CD4-positive, alpha-beta T cell (primary cell): ENCODE results near the gene RAET1G. TPM values are rescaled to one million over a fixed set of nuclear protein-coding genes. Genes with fewer than 3 reads are reported as not detected.
A peak's percentile ranks its signal among the peaks of the same experiment; 100 is the strongest.
"Not testable (repeated sequence)": the region's sequence is repeated elsewhere in the genome, so short reads cannot be mapped to it uniquely, and the experiment has no call there.

ENCODE experiments used
- ATAC-seq: fragments of 200-7000 bp; cut with Tn5 transposase; one replicate; pipeline ENCODE4 v1.10.0; 2022; ENCODE audit warnings: mild to moderate bottlenecking; ENCODE audit not compliant: poor library complexity
- CTCF ChIA-PET: fragments of 350-600 bp; sonication (Branson Sonifier 250); formaldehyde crosslinking; loops from one replicate; lab custom pipeline; 2021; ENCODE audit warnings: antibody characterized with exemption, inconsistent platforms; lab: Charles Lee
- POLR2A ChIA-PET: fragments of 350-600 bp; sonication (Branson Sonifier 250); formaldehyde crosslinking; loops from one replicate; lab custom pipeline; 2021; ENCODE audit warnings: antibody characterized with exemption, inconsistent platforms; lab: Charles Lee
- DNase-seq, 14 experiments: peaks; one replicate each; pipeline ENCODE4 v3.0.0-alpha.2; 2013 to 2020; ENCODE audit warnings: mixed read lengths in 2 of 14
- H3K27ac ChIP-seq, 2 donors: one replicate each; pipeline versions ENCODE4 v1.5.1 to v1.7.0; 2013; ENCODE audit warnings: low read length in 2 of 2, low read depth in 1 of 2, mild to moderate bottlenecking in 1 of 2
- H3K27me3 ChIP-seq, 2 experiments: 1 replicate in 1 of 2; 2 replicates in 1 of 2; pipeline versions ENCODE4 v1.6.1 to v1.7.0; 2013; ENCODE audit warnings: low read length in 2 of 2, control low read depth in 1 of 2, mild to moderate bottlenecking in 1 of 2, moderate library complexity in 1 of 2; ENCODE audit not compliant: insufficient read depth in 2 of 2, control insufficient read depth in 1 of 2
- H3K36me3 ChIP-seq: one replicate; pipeline ENCODE4 v1.6.1; 2013; ENCODE audit warnings: low read length, control low read depth; ENCODE audit not compliant: insufficient read depth
- H3K4me1 ChIP-seq: one replicate; pipeline ENCODE4 v1.6.1; 2013; ENCODE audit warnings: low read length, control low read depth; ENCODE audit not compliant: insufficient read depth
- H3K4me3 ChIP-seq: one replicate; pipeline ENCODE4 v1.5.1; 2013; ENCODE audit warnings: mild to moderate bottlenecking, low read length, moderate library complexity
- H3K9me3 ChIP-seq, 2 experiments: 1 replicate in 1 of 2; 2 replicates in 1 of 2; pipeline versions ENCODE4 v1.6.1 to v1.7.0; 2013; ENCODE audit warnings: low read length in 2 of 2, mild to moderate bottlenecking in 2 of 2, control low read depth in 1 of 2, moderate library complexity in 1 of 2; ENCODE audit not compliant: control insufficient read depth in 1 of 2, insufficient read depth in 1 of 2
- H3K27ac Mint-ChIP-seq: one replicate; pipeline ENCODE4 v1.8.0; 2020; ENCODE audit warnings: mixed read lengths
- H3K27me3 Mint-ChIP-seq: one replicate; pipeline ENCODE4 v1.8.0; 2021; ENCODE audit warnings: mixed read lengths
- H3K36me3 Mint-ChIP-seq: one replicate; pipeline ENCODE4 v1.8.0; 2021; ENCODE audit warnings: low read depth, mixed read lengths
- H3K4me1 Mint-ChIP-seq: one replicate; pipeline ENCODE4 v1.8.0; 2021; ENCODE audit warnings: low read depth, mixed read lengths
- H3K4me3 Mint-ChIP-seq: one replicate; pipeline ENCODE4 v1.8.0; 2020; ENCODE audit warnings: mild to moderate bottlenecking, mixed read lengths
- H3K9me3 Mint-ChIP-seq: one replicate; pipeline ENCODE4 v1.8.0; 2020; ENCODE audit warnings: mixed read lengths
- CTCF ChIP-seq: fragments of 200-600 bp; IDR thresholded peaks from one replicate; pipeline ENCODE4 v1.8.0; 2022; ENCODE audit warnings: antibody characterized with exemption, mild to moderate bottlenecking
- intact Hi-C, 2 experiments: fragments of 100-400 bp; cut with DNase I in 1 of 2; cut with micrococcal nuclease in 1 of 2; formaldehyde crosslinking; loops; one replicate each; pipeline versions ENCODE4 v1.15.1 to v1.9.0; 2023 to 2025; cut with DNase I, micrococcal nuclease
- polyA plus RNA-seq, 2 donors: library from polyadenylated mRNA; unstranded; fragments of 120-200 nt; gene quantifications; one replicate each; pipeline ENCODE4 v1.2.1, GENCODE V29; 2013
- total RNA-seq, 174 experiments: library from RNA in 2 of 174; stranded (reverse) in 2 of 174; gene quantifications; one replicate each; pipeline ENCODE4 v1.2.3 and lab custom pipeline; 2021 to 2026

The RAET1G gene
- total RNA-seq, result not detected
- not detected for polyA plus RNA-seq (2013, experiment 1 of 2)
- polyA plus RNA-seq (2013, experiment 2 of 2), result not detected
- total RNA-seq (lab: John Stamatoyannopoulos, UW), result 0 to 0.40 (median 0) reads per million in 172 experiments

GRCh38 chr6:149922642-149923326 is at the start of gene RAET1G:
RAET1G (minus strand) TSS chr6:149923121; CDS start chr6:149923010, 111 bp downstream.
- H3K9me3 Mint-ChIP-seq, result no peaks in the 10 kb centered on the region
- peaks cover 27% of the 10 kb centered on the region for H3K4me1 Mint-ChIP-seq
- no peaks in the 10 kb centered on the region for H3K36me3 Mint-ChIP-seq
- peak; percentile 68 to 89 (median 80) for DNase-seq
- intact Hi-C loops, result loop anchor here (10.0 kb wide), 1 partner anchor 198 kb away; no protein-coding TSS in a partner anchor
- TF ChIP-seq CTCF, result no peak
- H3K27ac ChIP-seq, result no peak within 1 kb of the TSS
- peak within 1 kb of the TSS; percentile 77 for H3K4me3 Mint-ChIP-seq
- POLR2A ChIA-PET, result no interaction called here
- CTCF ChIA-PET, result no interaction called here
- peaks cover 88% of the 10 kb centered on the region for H3K27me3 Mint-ChIP-seq
- peak within 1 kb of the TSS; percentile 57 for H3K4me3 ChIP-seq
- peaks cover 0 to 20% of the 10 kb centered on the region in 2 experiments for H3K9me3 ChIP-seq
- H3K36me3 ChIP-seq, result no peaks in the 10 kb centered on the region
- ATAC-seq, result peak; percentile 93
- H3K4me1 ChIP-seq, result peaks cover 31% of the 10 kb centered on the region
- H3K27me3 ChIP-seq, result peaks cover 52 to 61% of the 10 kb centered on the region in 2 experiments
- no peak within 1 kb of the TSS for H3K27ac Mint-ChIP-seq

GRCh38 chr6:149969635-149970034 is 46.7 kb upstream of the RAET1G start:
- TF ChIP-seq CTCF, result no peak
- POLR2A ChIA-PET, result no interaction called here
- no peak for DNase-seq
- ATAC-seq, result no peak
- Histone ChIP-seq H3K9me3 (peaks cover 0 to 8% of the 10 kb centered on the region in 2 experiments), H3K36me3 (no peaks in the 10 kb centered on the region), H3K4me3 (no peak overlapping the region), H3K4me1 (peaks cover 11% of the 10 kb centered on the region), H3K27me3 (peaks cover 32 to 46% of the 10 kb centered on the region in 2 experiments), H3K27ac (no peak overlapping the region)
- H3K27ac Mint-ChIP-seq, result no peak overlapping the region
- H3K36me3 Mint-ChIP-seq, result no peaks in the 10 kb centered on the region
- CTCF ChIA-PET, result no interaction called here
- no peak overlapping the region for H3K4me3 Mint-ChIP-seq
- intact Hi-C loops, result no loop called here
- H3K9me3 Mint-ChIP-seq, result no peaks in the 10 kb centered on the region
- peaks cover 13% of the 10 kb centered on the region for H3K4me1 Mint-ChIP-seq
- peaks cover 90% of the 10 kb centered on the region for H3K27me3 Mint-ChIP-seq

- not testable (repeated sequence) for H3K27ac Mint-ChIP-seq
Measured at GRCh38 chr6:149968909-149969308, 46.0 kb upstream of the RAET1G start.

GRCh38 chr6:149967999-149968398 is 45.1 kb upstream of the RAET1G start:
- peaks cover 27% of the 10 kb centered on the region for H3K4me1 ChIP-seq
- H3K9me3 Mint-ChIP-seq, H3K36me3 ChIP-seq, H3K4me3 Mint-ChIP-seq, H3K27ac ChIP-seq, DNase-seq, H3K27ac Mint-ChIP-seq, CTCF ChIA-PET, POLR2A ChIA-PET, H3K36me3 Mint-ChIP-seq, intact Hi-C loops, ATAC-seq, H3K4me3 ChIP-seq: not testable (repeated sequence)
- H3K27me3 ChIP-seq, result peaks cover 39 to 52% of the 10 kb centered on the region in 2 experiments
- H3K9me3 ChIP-seq, result peaks cover 0 to 13% of the 10 kb centered on the region in 2 experiments
- H3K27me3 Mint-ChIP-seq, result peaks cover 93% of the 10 kb centered on the region
- H3K4me1 Mint-ChIP-seq, result peaks cover 27% of the 10 kb centered on the region

More at GRCh38 chr6:149968909-149969308, 46.0 kb upstream of the RAET1G start:
- peaks cover 90% of the 10 kb centered on the region for H3K27me3 Mint-ChIP-seq
- H3K27ac ChIP-seq, DNase-seq, ATAC-seq, H3K36me3 Mint-ChIP-seq, H3K36me3 ChIP-seq, H3K4me3 Mint-ChIP-seq, intact Hi-C loops, CTCF ChIA-PET, H3K9me3 Mint-ChIP-seq, H3K4me3 ChIP-seq, POLR2A ChIA-PET: not testable (repeated sequence)
- H3K4me1 Mint-ChIP-seq, result peaks cover 19% of the 10 kb centered on the region
- peaks cover 18% of the 10 kb centered on the region for H3K4me1 ChIP-seq
- peaks cover 0 to 11% of the 10 kb centered on the region in 2 experiments for H3K9me3 ChIP-seq
- peaks cover 33 to 48% of the 10 kb centered on the region in 2 experiments for H3K27me3 ChIP-seq
